ENCODE results near the gene RNF175.

Gene RNF175

GRCh38 chr4:153764601-153765368 is 5.0 kb upstream of the RNF175 start:
- TF ChIP-seq FOXP2 (optimal IDR thresholded peaks at IDR 0.05; ENCODE audit: control extremely low read depth, extremely low read length, insufficient read depth) (no peak), POLR2AphosphoS5 (IDR thresholded peaks at IDR 0.05; ENCODE audit: borderline replicate concordance, low read depth, low read length) (no peak), EZH2 (IDR thresholded peaks at IDR 0.05) (no peak)
- DNase-seq (ENCODE audit: low read depth, low spot score) = no peak
- H3K9me3 ChIP-seq (ENCODE audit: low read depth, low read length) = no peaks in the 10 kb centered on the region
- H3K36me3 ChIP-seq (ENCODE audit: insufficient read depth, low read length) = no peaks in the 10 kb centered on the region
- no peak overlapping the region for H3K9ac ChIP-seq (ENCODE audit: insufficient read length)
- peak overlapping the region; percentile 57 for H3K4me3 ChIP-seq
- H3K27ac ChIP-seq = peak overlapping the region; percentile 82

- Histone ChIP-seq H3K4me3 (no peak overlapping the region), H3K9ac (ENCODE audit: insufficient read length) (no peak overlapping the region), H3K36me3 (ENCODE audit: insufficient read depth, low read length) (no peaks in the 10 kb centered on the region), H3K9me3 (ENCODE audit: low read depth, low read length) (no peaks in the 10 kb centered on the region), H3K27ac (no peak overlapping the region)
- TF ChIP-seq EZH2 (IDR thresholded peaks at IDR 0.05) (no peak), FOXP2 (optimal IDR thresholded peaks at IDR 0.05; ENCODE audit: control extremely low read depth, extremely low read length, insufficient read depth) (no peak)
- no peak for DNase-seq (ENCODE audit: low read depth, low spot score)
Measured at GRCh38 chr4:153763404-153763803, 3.6 kb upstream of the RNF175 start.

- DNase-seq (ENCODE audit: low read depth, low spot score) = no peak
- TF ChIP-seq FOXP2 (optimal IDR thresholded peaks at IDR 0.05; ENCODE audit: control extremely low read depth, extremely low read length, insufficient read depth) (no peak), EZH2 (IDR thresholded peaks at IDR 0.05) (no peak), POLR2AphosphoS5 (IDR thresholded peaks at IDR 0.05; ENCODE audit: borderline replicate concordance, low read depth, low read length) (no peak)
- H3K4me3 ChIP-seq = peak overlapping the region; percentile 70
- no peak overlapping the region for H3K27ac ChIP-seq
- no peaks in the 10 kb centered on the region for H3K9me3 ChIP-seq (ENCODE audit: low read depth, low read length)
- no peaks in the 10 kb centered on the region for H3K36me3 ChIP-seq (ENCODE audit: insufficient read depth, low read length)
- no peak overlapping the region for H3K9ac ChIP-seq (ENCODE audit: insufficient read length)
Measured at GRCh38 chr4:153758688-153759406, 977 bp downstream of the RNF175 start.

- no peak for TF ChIP-seq EZH2 (IDR thresholded peaks at IDR 0.05)
- no peak for TF ChIP-seq POLR2AphosphoS5 (IDR thresholded peaks at IDR 0.05; ENCODE audit: borderline replicate concordance, low read depth, low read length)
- no peak for TF ChIP-seq FOXP2 (optimal IDR thresholded peaks at IDR 0.05; ENCODE audit: control extremely low read depth, extremely low read length, insufficient read depth)
- H3K36me3 ChIP-seq (ENCODE audit: insufficient read depth, low read length) = no peaks in the 10 kb centered on the region
- H3K9me3 ChIP-seq (ENCODE audit: low read depth, low read length) = no peaks in the 10 kb centered on the region
- DNase-seq (ENCODE audit: low read depth, low spot score) = no peak
- H3K9ac ChIP-seq (ENCODE audit: insufficient read length) = no peak overlapping the region
- no peak overlapping the region for H3K4me3 ChIP-seq
- H3K27ac ChIP-seq = no peak overlapping the region
Measured at GRCh38 chr4:153758136-153758535, 1.7 kb downstream of the RNF175 start.

GRCh38 chr4:153757407-153757806 is 2.4 kb downstream of the RNF175 start:
- Histone ChIP-seq H3K4me3 (no peak overlapping the region), H3K27ac (no peak overlapping the region), H3K36me3 (ENCODE audit: insufficient read depth, low read length) (no peaks in the 10 kb centered on the region), H3K9ac (ENCODE audit: insufficient read length) (no peak overlapping the region), H3K9me3 (ENCODE audit: low read depth, low read length) (no peaks in the 10 kb centered on the region)
- DNase-seq (ENCODE audit: low read depth, low spot score) = no peak
- TF ChIP-seq POLR2AphosphoS5 (IDR thresholded peaks at IDR 0.05; ENCODE audit: borderline replicate concordance, low read depth, low read length) = no peak
- no peak for TF ChIP-seq EZH2 (IDR thresholded peaks at IDR 0.05)
- TF ChIP-seq FOXP2 (optimal IDR thresholded peaks at IDR 0.05; ENCODE audit: control extremely low read depth, extremely low read length, insufficient read depth) = no peak

GRCh38 chr4:153755186-153755585 is 4.6 kb downstream of the RNF175 start:
- Histone ChIP-seq H3K4me3 (no peak overlapping the region), H3K9ac (ENCODE audit: insufficient read length) (no peak overlapping the region), H3K27ac (peak overlapping the region; percentile 39; the same call in 1 of the 2 replicates), H3K9me3 (ENCODE audit: low read depth, low read length) (no peaks in the 10 kb centered on the region), H3K36me3 (ENCODE audit: insufficient read depth, low read length) (no peaks in the 10 kb centered on the region)
- DNase-seq (ENCODE audit: low read depth, low spot score) = no peak
- TF ChIP-seq POLR2AphosphoS5 (IDR thresholded peaks at IDR 0.05; ENCODE audit: borderline replicate concordance, low read depth, low read length) (no peak), EZH2 (IDR thresholded peaks at IDR 0.05) (no peak), FOXP2 (optimal IDR thresholded peaks at IDR 0.05; ENCODE audit: control extremely low read depth, extremely low read length, insufficient read depth) (no peak)

- Histone ChIP-seq H3K27ac (no peak overlapping the region), H3K36me3 (ENCODE audit: insufficient read depth, low read length) (no peaks in the 10 kb centered on the region), H3K9ac (ENCODE audit: insufficient read length) (no peak overlapping the region), H3K4me3 (no peak overlapping the region), H3K9me3 (ENCODE audit: low read depth, low read length) (no peaks in the 10 kb centered on the region)
- no peak for DNase-seq (ENCODE audit: low read depth, low spot score)
- no peak for TF ChIP-seq FOXP2 (optimal IDR thresholded peaks at IDR 0.05; ENCODE audit: control extremely low read depth, extremely low read length, insufficient read depth)
- no peak for TF ChIP-seq EZH2 (IDR thresholded peaks at IDR 0.05)
- no peak for TF ChIP-seq POLR2AphosphoS5 (IDR thresholded peaks at IDR 0.05; ENCODE audit: borderline replicate concordance, low read depth, low read length)
Measured at GRCh38 chr4:153750197-153750817, 9.5 kb downstream of the RNF175 start.

GRCh38 chr4:153748378-153748777 is 11.4 kb downstream of the RNF175 start:
- no peak for DNase-seq (ENCODE audit: low read depth, low spot score)
- no peak for TF ChIP-seq POLR2AphosphoS5 (IDR thresholded peaks at IDR 0.05; ENCODE audit: borderline replicate concordance, low read depth, low read length)
- TF ChIP-seq EZH2 (IDR thresholded peaks at IDR 0.05) = no peak
- TF ChIP-seq FOXP2 (optimal IDR thresholded peaks at IDR 0.05; ENCODE audit: control extremely low read depth, extremely low read length, insufficient read depth) = no peak
- H3K27ac ChIP-seq = no peak overlapping the region
- no peaks in the 10 kb centered on the region for H3K36me3 ChIP-seq (ENCODE audit: insufficient read depth, low read length)
- no peak overlapping the region for H3K4me3 ChIP-seq
- H3K9me3 ChIP-seq (ENCODE audit: low read depth, low read length) = no peaks in the 10 kb centered on the region
- H3K9ac ChIP-seq (ENCODE audit: insufficient read length) = no peak overlapping the region

All from SK-N-MC (cell line).